Memory B cell (primary cell): ENCODE measurements around the gene PHACTR1.

Experiments
- ATAC-seq: fragments of 150-1000 bp; cut with Tn5 transposase; 2 replicates; pipeline ENCODE4 v1.10.0; 2021; ENCODE audit warnings: low read depth, mild to moderate bottlenecking, moderate library complexity
- DNase-seq, 2 donors: peaks; one replicate each; pipeline ENCODE4 v3.0.0; 2022; ENCODE audit warnings: low spot score in 2 of 2
- H3K27ac Mint-ChIP-seq: one replicate; pipeline ENCODE4 v1.8.0; 2022; ENCODE audit warnings: mild to moderate bottlenecking, moderate library complexity, mixed read lengths
- H3K27me3 Mint-ChIP-seq: one replicate; pipeline ENCODE4 v1.8.0; 2022; ENCODE audit warnings: mixed read lengths
- H3K36me3 Mint-ChIP-seq: one replicate; pipeline ENCODE4 v1.8.0; 2022; ENCODE audit warnings: mild to moderate bottlenecking, mixed read lengths
- H3K4me1 Mint-ChIP-seq: one replicate; pipeline ENCODE4 v1.8.0; 2022; ENCODE audit warnings: mixed read lengths
- H3K4me3 Mint-ChIP-seq: one replicate; pipeline ENCODE4 v1.8.0; 2022; ENCODE audit warnings: mild to moderate bottlenecking, moderate library complexity, mixed read lengths
- H3K9me3 Mint-ChIP-seq: one replicate; pipeline ENCODE4 v1.8.0; 2022; ENCODE audit warnings: mixed read lengths

PHACTR1 gene

DNA sequence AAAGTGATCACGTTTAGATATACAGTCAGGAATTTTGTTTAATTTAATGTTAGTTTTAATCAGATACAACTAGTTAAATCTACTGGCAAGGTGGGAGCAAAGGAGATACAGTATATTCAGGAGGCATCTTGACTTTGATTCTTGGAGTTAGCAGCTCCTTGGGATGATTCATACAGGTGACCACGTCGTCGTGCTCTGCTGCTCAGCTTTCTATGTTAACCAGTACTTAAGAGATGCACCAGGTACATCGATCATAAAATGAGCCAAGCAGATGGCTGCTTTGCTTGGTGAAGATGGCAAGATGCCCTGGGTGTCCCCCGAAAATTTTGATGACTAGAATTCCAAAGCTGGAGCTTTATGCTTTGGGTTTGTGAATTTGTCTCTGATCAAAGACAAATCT lies 547.1 kb downstream of the PHACTR1 start:
- Mint-ChIP-seq H3K9me3 (no peaks in the 10 kb centered on the region), H3K4me3 (no peak overlapping the region), H3K36me3 (peaks cover 3% of the 10 kb centered on the region), H3K27me3 (no peaks in the 10 kb centered on the region), H3K4me1 (peaks cover 56% of the 10 kb centered on the region), H3K27ac (no peak overlapping the region)
- DNase-seq (no peak), ATAC-seq (no peak)

DNA sequence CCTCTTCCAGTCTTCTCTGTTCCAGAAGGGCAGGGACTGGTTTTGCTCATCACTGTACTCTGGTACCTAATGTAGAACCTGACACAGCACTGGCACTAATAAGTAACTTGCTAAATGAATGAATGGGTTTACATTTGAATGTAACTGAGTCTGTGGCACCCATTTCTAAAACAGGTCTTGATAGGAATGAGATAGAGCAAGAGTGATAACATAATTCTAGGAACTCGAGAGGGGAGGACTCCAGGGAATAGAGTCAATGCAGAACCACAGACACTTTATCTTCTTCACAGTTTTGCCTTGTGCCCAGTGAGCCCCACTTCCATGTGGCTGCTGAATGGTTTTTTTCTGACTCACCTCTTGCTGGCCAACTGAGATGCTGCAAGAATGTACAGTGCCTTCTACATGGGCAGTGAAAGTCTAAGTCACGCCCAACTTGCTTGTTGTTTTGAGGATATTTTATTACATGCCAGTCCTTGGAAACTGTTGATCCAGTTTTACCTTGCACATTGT lies 550.6 kb downstream of the PHACTR1 start:
- Mint-ChIP-seq H3K27me3 (no peaks in the 10 kb centered on the region), H3K4me3 (no peak overlapping the region), H3K36me3 (peaks cover 3% of the 10 kb centered on the region), H3K4me1 (peaks cover 38% of the 10 kb centered on the region), H3K9me3 (no peaks in the 10 kb centered on the region), H3K27ac (no peak overlapping the region)
- ATAC-seq (no peak), DNase-seq (no peak)

DNA sequence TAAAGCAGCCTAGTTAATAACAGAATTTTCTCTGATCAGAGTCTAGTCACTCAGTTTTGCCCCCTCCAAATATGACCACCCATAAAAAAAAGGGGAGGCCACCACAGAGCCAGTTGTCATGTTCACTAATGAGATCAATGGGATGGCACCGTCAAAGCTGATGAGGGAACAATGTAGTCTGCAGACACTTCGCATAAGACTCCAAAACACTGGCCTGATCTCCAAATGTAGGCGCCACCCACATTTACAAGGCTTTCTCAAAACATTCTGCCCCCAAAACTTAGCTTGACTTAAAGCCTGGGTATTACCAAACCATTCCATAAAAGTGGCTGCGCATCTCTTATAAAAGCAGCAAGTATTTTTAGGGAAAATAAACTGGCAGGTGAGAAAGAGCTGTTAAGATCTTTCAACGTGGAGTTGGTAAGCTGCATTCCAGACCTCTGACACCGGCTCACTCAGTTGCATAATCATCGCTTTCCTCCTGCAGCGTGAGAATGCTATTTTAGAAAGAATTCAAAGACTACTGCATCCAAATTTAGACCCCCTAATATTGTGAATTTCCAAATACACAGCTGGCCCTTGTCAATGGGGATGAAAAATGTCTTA lies 552.4 kb downstream of the PHACTR1 start:
- Mint-ChIP-seq H3K27me3 (no peaks in the 10 kb centered on the region), H3K4me1 (peaks cover 40% of the 10 kb centered on the region), H3K27ac (no peak overlapping the region), H3K36me3 (peaks cover 3% of the 10 kb centered on the region), H3K9me3 (no peaks in the 10 kb centered on the region), H3K4me3 (no peak overlapping the region)
- DNase-seq (no peak), ATAC-seq (no peak)

DNA sequence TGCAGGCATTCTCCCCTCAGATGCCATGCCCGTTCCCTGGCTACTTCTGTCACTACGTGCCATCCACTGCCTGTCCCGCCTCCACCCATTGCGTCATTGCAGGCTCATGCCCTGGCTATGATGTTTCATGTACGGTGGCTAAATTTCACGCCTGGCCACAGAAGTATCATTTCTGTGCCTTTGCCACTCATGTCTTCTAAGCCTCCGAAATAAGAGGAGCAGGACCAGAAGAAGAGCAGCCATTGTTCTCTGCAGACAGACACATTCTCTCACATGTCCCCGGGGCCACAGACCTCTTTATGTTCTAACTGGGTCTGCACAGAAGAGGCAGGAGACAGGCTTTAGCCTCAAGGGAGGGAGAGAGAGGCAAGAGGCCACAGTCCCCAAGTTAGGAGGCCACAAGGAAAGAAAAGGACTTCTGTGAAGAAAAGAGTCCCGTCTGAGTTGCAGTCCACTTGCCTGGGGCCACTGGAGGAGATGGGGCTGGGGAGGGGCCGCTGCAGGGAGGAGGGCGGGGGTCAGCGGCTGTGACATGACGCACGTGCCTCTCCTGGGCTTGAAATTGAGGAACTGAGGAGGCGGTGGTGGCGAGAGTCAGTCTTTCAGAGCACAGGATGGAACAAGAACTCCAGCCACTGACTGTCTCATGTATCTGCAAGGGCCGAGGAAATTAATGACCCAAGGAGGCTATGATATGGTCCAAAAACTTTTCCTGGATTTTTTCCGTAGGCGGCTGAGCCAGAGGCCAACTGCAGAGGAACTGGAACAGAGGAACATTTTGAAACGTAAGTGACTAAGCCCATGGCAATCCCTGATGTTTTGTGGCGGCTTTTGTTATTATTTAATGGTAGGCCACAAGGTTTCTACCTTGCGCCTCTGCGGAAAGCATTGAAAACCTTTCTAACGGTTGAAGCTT lies 555.8 kb downstream of the PHACTR1 start:
- Mint-ChIP-seq H3K4me1 (peaks cover 43% of the 10 kb centered on the region), H3K27ac (peak overlapping the region; percentile 98), H3K36me3 (peaks cover 4% of the 10 kb centered on the region), H3K27me3 (no peaks in the 10 kb centered on the region), H3K4me3 (peak overlapping the region; percentile 92), H3K9me3 (no peaks in the 10 kb centered on the region)
- DNase-seq (peak; percentile 62 to 69), ATAC-seq (peak; percentile 73)

DNA sequence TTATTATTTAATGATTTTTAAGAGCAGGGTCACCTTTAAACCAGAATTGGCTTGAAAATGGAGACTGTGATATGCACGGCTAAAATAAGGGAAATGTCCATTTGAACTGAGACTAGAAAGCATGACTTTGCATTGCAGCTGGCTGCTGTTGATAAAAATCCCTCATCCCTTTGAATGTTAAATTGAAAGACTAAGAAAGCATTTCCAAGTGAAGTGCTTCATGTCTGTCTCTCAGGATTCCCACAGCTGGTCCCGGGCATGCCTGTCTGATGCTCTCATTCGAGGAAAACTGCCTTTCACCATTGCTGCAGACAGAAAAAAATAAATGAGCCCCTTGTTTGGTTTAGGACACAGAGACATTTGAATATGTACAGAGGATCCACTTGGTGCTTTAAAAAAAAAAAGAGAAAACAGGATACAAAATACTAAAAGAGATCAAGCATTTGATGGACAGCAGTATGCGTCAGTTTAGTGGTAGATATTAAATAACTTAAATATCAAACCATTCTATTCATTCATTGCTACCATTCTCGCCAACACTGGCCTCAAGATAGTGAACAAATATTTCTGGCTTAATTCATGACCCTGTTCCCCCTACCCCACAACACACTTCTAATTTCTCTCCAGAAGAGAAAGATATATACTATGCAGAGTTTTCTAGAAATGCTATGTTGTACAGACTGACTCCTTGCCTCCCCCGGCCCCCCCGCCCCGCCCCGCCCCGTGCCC lies 556.8 kb downstream of the PHACTR1 start:
- ATAC-seq (no peak), DNase-seq (no peak)
- Mint-ChIP-seq H3K27ac (peak overlapping the region; percentile 98), H3K36me3 (peaks cover 9% of the 10 kb centered on the region), H3K27me3 (no peaks in the 10 kb centered on the region), H3K9me3 (no peaks in the 10 kb centered on the region), H3K4me3 (peak overlapping the region; percentile 92), H3K4me1 (peaks cover 49% of the 10 kb centered on the region)

DNA sequence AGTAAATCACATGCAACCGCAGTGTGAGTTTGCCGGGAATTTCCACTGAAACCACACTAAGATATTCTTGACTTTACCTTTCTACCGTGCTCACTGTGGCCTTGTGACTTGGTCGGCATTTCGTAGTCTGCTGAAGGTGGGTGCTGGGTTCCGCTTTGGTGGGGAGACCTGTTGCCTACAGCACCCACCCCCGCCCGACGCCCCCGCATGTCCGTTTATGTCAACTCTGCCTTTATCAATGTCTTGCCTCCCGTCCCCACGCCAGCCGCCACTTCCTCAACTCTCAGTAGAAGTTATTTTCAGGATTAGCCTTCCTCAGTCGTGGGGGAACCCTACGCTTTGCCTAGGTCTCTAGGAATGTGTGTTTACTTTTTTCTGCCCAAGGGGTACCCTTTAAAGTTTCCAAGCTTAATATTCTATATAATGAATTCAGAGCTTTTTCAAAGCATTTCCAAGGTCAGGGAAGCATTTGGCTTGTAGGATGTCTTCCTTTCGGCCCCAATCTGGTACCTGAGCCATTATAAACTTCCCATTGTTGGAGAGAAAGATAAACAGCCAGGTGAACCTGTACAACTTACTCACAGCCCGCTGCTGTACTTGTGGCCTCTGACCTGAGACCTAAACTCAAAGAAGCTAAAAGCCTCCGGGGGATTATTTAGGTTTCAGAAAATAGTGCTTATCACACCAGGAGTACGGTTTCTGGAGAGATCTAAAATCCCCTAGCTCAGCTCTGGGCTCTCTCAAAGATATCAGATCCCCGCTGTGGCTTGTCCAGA lies 557.6 kb downstream of the PHACTR1 start:
- no peaks in the 10 kb centered on the region for H3K27me3 Mint-ChIP-seq
- H3K27ac Mint-ChIP-seq: peak overlapping the region; percentile 98
- peak; percentile 60 to 74 for DNase-seq
- peaks cover 49% of the 10 kb centered on the region for H3K4me1 Mint-ChIP-seq
- peak overlapping the region; percentile 92 for H3K4me3 Mint-ChIP-seq
- ATAC-seq: peak; percentile 71
- H3K36me3 Mint-ChIP-seq: peaks cover 12% of the 10 kb centered on the region
- H3K9me3 Mint-ChIP-seq: no peaks in the 10 kb centered on the region

DNA sequence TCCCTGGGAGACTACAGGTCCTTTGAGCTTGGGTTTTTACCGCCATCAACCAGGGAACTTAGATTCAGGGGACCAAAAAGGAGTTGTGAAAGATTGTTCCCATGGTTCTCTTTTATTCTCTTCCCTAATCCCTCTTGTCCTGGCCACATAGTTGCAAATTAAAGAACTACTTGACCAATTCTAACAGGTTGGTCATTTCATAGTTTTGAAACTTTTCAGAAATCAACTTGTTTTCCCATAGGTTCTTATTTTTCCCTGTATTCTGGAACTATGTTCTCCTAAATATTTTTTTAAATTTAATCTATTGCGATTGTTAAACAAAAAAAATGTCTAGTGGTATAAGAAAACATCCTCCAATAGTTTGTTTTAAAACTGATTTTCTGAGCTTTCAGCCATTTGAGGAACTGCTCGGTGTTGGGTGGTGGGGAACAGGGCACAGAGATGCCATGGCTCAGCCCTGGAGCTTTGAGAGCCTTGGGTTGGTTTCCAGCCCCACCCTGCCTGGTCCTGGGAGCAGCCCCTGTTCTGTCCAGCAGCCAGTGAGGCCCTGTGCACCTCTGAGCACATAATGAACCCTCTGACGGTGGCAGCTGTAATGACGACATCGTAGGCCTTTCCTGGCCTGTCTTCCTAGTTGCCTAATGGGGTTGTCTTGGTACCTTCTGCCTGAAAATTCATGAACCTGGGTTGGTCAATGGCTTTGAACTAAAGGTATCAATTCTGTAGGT lies 558.3 kb downstream of the PHACTR1 start:
- Mint-ChIP-seq H3K27ac (peak overlapping the region; percentile 98), H3K4me3 (peak overlapping the region; percentile 92), H3K9me3 (no peaks in the 10 kb centered on the region), H3K36me3 (peaks cover 16% of the 10 kb centered on the region), H3K27me3 (no peaks in the 10 kb centered on the region), H3K4me1 (peaks cover 47% of the 10 kb centered on the region)
- no peak for DNase-seq
- no peak for ATAC-seq

DNA sequence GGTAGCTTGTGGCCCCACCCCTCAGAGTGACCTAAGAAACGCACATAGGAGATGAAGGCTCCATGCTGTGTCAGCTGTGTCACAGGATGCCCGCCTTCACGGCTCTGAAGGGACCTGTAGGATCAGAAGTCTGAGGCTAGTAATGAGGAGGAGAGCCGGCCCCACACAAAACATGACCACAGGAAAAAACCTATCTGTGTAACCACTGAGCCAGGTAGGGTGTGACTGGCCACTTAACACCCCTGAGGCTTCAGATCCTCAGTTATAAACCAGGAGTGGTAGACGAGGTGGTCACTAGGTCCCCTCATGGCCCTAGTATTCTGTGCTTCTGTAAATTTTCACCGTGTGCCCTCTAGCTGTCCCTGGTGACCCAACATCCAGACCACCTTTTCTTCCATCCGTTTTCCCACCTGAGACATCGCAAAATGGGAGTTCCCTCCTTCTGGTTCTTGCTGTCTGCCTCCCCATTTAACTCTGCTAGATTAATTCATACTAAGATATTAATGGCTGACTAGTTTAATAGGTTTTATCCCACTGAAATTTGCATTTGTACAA lies 558.9 kb downstream of the PHACTR1 start:
- ATAC-seq (no peak), DNase-seq (no peak)
- peak overlapping the region; percentile 98 for H3K27ac Mint-ChIP-seq
- H3K9me3 Mint-ChIP-seq: no peaks in the 10 kb centered on the region
- no peaks in the 10 kb centered on the region for H3K27me3 Mint-ChIP-seq
- H3K36me3 Mint-ChIP-seq: peaks cover 18% of the 10 kb centered on the region
- peak overlapping the region; percentile 92 for H3K4me3 Mint-ChIP-seq
- peaks cover 47% of the 10 kb centered on the region for H3K4me1 Mint-ChIP-seq

DNA sequence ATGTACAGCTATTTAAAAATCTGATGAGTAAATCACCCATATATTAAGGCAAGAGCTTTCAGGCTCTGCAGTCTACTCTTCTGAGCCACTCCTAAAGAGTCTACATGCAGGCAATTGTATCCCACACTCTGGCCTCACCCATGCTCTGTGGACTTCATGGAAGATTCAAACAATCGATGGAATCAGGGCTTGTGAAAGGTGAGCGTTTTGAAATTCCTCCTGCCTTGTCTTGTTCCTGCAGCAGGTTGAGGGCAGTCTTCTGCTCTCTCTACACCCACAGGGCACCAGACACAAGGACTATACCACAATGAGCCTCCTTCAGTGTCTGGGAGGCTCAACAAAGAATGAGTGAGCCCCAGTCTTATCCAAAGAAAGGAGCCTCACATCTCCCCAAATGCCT lies 560.7 kb downstream of the PHACTR1 start:
- Mint-ChIP-seq H3K4me1 (peaks cover 43% of the 10 kb centered on the region), H3K9me3 (no peaks in the 10 kb centered on the region), H3K27me3 (no peaks in the 10 kb centered on the region), H3K4me3 (no peak overlapping the region), H3K27ac (peak overlapping the region; percentile 73), H3K36me3 (peaks cover 22% of the 10 kb centered on the region)
- ATAC-seq (no peak), DNase-seq (no peak)

DNA sequence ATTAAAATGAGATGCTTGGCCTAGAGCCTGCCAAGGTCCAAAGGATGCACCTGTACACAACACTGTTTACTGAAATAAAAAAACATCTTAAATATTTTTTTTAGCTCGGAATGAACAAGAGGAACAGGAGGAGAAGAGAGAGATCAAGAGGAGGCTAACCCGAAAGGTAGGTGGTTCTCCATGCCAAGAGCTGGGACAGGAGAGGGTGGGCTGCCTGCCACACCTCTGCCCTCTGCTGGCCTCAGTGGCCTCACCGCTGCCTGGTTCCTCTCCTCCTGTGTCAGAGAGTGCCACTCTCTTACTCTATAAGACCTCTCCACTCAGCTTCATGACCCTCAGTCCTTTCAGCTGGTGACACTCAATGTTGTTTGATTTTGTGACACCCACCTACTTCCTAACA lies 561.6 kb downstream of the PHACTR1 start:
- no peaks in the 10 kb centered on the region for H3K9me3 Mint-ChIP-seq
- no peak overlapping the region for H3K4me3 Mint-ChIP-seq
- no peaks in the 10 kb centered on the region for H3K27me3 Mint-ChIP-seq
- H3K36me3 Mint-ChIP-seq: peaks cover 27% of the 10 kb centered on the region
- peak overlapping the region; percentile 73 for H3K27ac Mint-ChIP-seq
- H3K4me1 Mint-ChIP-seq: peaks cover 42% of the 10 kb centered on the region
- DNase-seq (no peak), ATAC-seq (peak; percentile 30)

DNA sequence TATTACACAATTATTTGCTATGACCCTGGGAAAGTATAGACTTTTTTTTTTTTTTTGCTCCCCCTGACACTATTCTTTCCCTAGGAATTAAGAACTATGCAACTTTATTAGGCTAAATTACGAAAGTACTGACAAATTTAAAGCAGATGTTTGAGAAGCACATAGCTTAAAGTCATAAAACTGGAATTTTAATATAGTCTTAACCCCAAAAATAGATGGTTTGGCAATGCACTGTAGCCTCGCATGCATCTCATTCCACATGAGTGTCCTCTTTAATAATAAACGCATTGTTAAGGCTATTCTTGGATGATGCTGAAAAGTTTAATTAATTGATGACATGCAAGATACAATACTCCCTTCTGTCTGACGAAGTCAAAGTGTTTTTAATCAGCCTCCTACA lies 562.4 kb downstream of the PHACTR1 start:
- ATAC-seq: no peak
- no peak overlapping the region for H3K4me3 Mint-ChIP-seq
- peaks cover 33% of the 10 kb centered on the region for H3K36me3 Mint-ChIP-seq
- H3K27ac Mint-ChIP-seq: no peak overlapping the region
- peaks cover 39% of the 10 kb centered on the region for H3K4me1 Mint-ChIP-seq
- no peaks in the 10 kb centered on the region for H3K9me3 Mint-ChIP-seq
- DNase-seq: no peak
- no peaks in the 10 kb centered on the region for H3K27me3 Mint-ChIP-seq

DNA sequence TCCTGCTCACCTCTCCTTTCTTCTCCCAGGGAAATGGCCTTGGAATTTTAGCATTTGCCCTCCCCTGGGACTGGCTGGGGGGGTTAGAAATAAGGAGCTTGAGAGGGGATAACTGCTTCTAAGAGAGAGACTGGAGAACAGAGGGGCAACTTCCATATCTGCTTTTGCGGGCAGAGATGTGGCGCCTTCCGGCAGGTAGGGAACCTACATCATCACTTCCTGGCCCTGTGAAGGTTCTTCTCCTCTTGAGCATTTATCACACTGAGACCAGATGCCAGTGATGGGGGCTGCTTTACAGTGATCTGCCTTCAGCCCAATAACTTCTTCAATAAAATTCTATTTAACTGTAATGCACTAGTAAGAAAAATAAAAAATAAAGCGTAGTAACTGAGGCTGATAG lies 563.7 kb downstream of the PHACTR1 start:
- H3K4me1 Mint-ChIP-seq: peaks cover 43% of the 10 kb centered on the region
- ATAC-seq: peak; percentile 75
- H3K27ac Mint-ChIP-seq: no peak overlapping the region
- H3K4me3 Mint-ChIP-seq: no peak overlapping the region
- H3K36me3 Mint-ChIP-seq: peaks cover 36% of the 10 kb centered on the region
- DNase-seq: peak in 1 of 2 donors; percentile 29
- no peaks in the 10 kb centered on the region for H3K9me3 Mint-ChIP-seq
- H3K27me3 Mint-ChIP-seq: no peaks in the 10 kb centered on the region

DNA sequence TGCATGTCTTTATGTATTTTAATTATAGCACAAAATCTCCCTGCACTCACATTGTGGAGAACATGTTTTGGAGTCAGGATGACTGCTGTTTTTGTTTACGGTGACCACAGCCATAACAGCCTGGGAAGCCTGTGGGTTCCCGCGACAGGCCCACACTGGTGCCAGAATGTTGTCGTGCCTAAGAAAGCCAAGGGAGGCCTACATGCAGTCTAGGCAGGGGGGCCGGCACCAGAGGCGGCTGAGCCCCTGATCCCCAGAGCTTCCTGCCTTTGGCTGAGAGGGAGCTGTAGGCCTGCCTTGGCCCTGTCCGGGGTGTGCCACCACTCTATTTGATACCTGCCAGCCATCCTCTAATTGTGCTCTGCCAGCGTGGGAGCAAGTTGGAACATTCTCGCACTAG lies 565.1 kb downstream of the PHACTR1 start:
- peaks cover 48% of the 10 kb centered on the region for H3K4me1 Mint-ChIP-seq
- no peak for ATAC-seq
- no peak overlapping the region for H3K4me3 Mint-ChIP-seq
- H3K27me3 Mint-ChIP-seq: no peaks in the 10 kb centered on the region
- peaks cover 46% of the 10 kb centered on the region for H3K36me3 Mint-ChIP-seq
- DNase-seq: no peak
- H3K27ac Mint-ChIP-seq: no peak overlapping the region
- no peaks in the 10 kb centered on the region for H3K9me3 Mint-ChIP-seq
